K562 (cell line): ENCODE results near the gene NRG3.

ENCODE experiments used
- BHLHE40 ChIP-seq: IDR thresholded peaks from 2 replicates; pipeline ENCODE4 v1.6.1; 2011; ENCODE audit warnings: low read length, improper control_type of control experiment
- EP300 ChIP-seq: IDR thresholded peaks from 2 replicates; pipeline ENCODE4 v1.6.1; 2012; ENCODE audit warnings: low read length, improper control_type of control experiment
- TF ChIP-seq, protein P1 (sequence below), 3 experiments: IDR thresholded peaks in 2 of 3; conservative IDR thresholded peaks in 1 of 3; 2 replicates each; pipeline ENCODE4 v1.5.1; 2011 to 2012; ENCODE audit warnings: low read length in 3 of 3, mild to moderate bottlenecking in 3 of 3, control low read depth in 2 of 3, improper control_type of control experiment in 1 of 3, inconsistent platforms in 1 of 3, low read depth in 1 of 3, mixed read lengths in 1 of 3, moderate library complexity in 1 of 3; ENCODE audit not compliant: insufficient read depth in 2 of 3

DNA sequence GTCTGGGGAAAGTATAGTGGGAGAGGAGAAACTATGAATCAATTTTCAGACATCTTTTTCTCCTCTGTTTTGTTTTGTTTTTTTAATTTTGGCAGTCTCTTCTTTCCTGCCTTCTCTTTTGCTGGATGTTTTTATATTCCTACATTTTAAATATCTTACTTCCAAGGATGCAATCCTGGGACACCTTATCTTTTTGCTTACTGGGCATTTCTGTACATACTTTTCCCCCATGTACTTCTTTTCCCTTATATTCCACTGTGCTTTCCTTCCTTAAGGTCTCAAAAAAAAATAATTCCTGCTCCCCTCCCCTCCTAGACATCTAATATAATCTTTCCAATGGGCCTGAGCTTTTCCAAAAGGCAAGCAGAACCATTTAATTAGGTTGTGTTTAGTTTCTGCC lies 701.1 kb downstream of the NRG3 start:
- TF ChIP-seq EP300 (no peak), BHLHE40 (no peak)
- TF ChIP-seq, protein P1, sequence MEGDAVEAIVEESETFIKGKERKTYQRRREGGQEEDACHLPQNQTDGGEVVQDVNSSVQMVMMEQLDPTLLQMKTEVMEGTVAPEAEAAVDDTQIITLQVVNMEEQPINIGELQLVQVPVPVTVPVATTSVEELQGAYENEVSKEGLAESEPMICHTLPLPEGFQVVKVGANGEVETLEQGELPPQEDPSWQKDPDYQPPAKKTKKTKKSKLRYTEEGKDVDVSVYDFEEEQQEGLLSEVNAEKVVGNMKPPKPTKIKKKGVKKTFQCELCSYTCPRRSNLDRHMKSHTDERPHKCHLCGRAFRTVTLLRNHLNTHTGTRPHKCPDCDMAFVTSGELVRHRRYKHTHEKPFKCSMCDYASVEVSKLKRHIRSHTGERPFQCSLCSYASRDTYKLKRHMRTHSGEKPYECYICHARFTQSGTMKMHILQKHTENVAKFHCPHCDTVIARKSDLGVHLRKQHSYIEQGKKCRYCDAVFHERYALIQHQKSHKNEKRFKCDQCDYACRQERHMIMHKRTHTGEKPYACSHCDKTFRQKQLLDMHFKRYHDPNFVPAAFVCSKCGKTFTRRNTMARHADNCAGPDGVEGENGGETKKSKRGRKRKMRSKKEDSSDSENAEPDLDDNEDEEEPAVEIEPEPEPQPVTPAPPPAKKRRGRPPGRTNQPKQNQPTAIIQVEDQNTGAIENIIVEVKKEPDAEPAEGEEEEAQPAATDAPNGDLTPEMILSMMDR (IDR thresholded peaks at IDR 0.05 in 2 of 3, conservative IDR thresholded peaks at IDR 0.05 in 1 of 3; ENCODE audit: insufficient read depth in 2 of 3, low read depth in 1 of 3, low read length in 3 of 3), result no peak
